Cardiac muscle cell (in vitro differentiated cells and primary cell): Measurements from ENCODE around the gene RND1. TPM values are rescaled to one million over a fixed set of nuclear protein-coding genes. Genes with fewer than 3 reads are reported as not detected.
"Not testable (repeated sequence)": the region's sequence is repeated elsewhere in the genome, so short reads cannot be mapped to it uniquely, and the experiment has no call there.

Source experiments
- DNase-seq, 2 donors: peaks; one replicate each; pipeline versions ENCODE4 v3.0.0 to v3.0.0-alpha.2; 2010 to 2017; ENCODE audit warnings: low read depth in 1 of 2, low spot score in 1 of 2
- H3K27ac ChIP-seq: fragments of 200-600 bp; sonication (generic); 2 replicates; pipeline ENCODE4 v1.5.1; 2016
- H3K27me3 ChIP-seq: fragments of 200-600 bp; sonication (generic); 2 replicates; pipeline ENCODE4 v1.6.0; 2016; ENCODE audit warnings: control low read depth
- H3K36me3 ChIP-seq: fragments of 200-600 bp; sonication (generic); 2 replicates; pipeline ENCODE4 v1.5.1; 2016; ENCODE audit warnings: control low read depth
- H3K4me1 ChIP-seq: fragments of 200-600 bp; sonication (generic); 2 replicates; pipeline ENCODE4 v1.8.1; 2017; ENCODE audit warnings: low read depth, mild to moderate bottlenecking, mixed run types
- H3K4me3 ChIP-seq: fragments of 200-600 bp; sonication (generic); 2 replicates; pipeline ENCODE4 v1.5.1; 2016; ENCODE audit warnings: mild to moderate bottlenecking
- H3K9me3 ChIP-seq: fragments of 200-600 bp; sonication (generic); 2 replicates; pipeline ENCODE4 v1.5.1; 2017; ENCODE audit warnings: low read depth, mild to moderate bottlenecking, control low read depth
- polyA plus RNA-seq: library from polyadenylated mRNA; unstranded; fragments of >200 nt; fragmentation: Nextera tagmentation; extraction: Ambion mirVana; gene quantifications from 2 replicates; pipeline ENCODE4 v1.2.1, GENCODE V29; 2016
- total RNA-seq: library from RNA; depleted of rRNA; stranded (reverse); fragments of >200 nt; gene quantifications from 2 replicates; pipeline ENCODE4 v1.2.3, GENCODE V29; 2016
- TF ChIP-seq, protein P1 (sequence below): IDR thresholded peaks from 2 replicates; pipeline ENCODE4 v1.5.1; 2012; ENCODE audit warnings: low read depth, mild to moderate bottlenecking, low read length

The RND1 gene
- total and polyA plus RNA-seq, 2 experiments from 2014 or later = 2.9 to 7.2 TPM

DNA sequence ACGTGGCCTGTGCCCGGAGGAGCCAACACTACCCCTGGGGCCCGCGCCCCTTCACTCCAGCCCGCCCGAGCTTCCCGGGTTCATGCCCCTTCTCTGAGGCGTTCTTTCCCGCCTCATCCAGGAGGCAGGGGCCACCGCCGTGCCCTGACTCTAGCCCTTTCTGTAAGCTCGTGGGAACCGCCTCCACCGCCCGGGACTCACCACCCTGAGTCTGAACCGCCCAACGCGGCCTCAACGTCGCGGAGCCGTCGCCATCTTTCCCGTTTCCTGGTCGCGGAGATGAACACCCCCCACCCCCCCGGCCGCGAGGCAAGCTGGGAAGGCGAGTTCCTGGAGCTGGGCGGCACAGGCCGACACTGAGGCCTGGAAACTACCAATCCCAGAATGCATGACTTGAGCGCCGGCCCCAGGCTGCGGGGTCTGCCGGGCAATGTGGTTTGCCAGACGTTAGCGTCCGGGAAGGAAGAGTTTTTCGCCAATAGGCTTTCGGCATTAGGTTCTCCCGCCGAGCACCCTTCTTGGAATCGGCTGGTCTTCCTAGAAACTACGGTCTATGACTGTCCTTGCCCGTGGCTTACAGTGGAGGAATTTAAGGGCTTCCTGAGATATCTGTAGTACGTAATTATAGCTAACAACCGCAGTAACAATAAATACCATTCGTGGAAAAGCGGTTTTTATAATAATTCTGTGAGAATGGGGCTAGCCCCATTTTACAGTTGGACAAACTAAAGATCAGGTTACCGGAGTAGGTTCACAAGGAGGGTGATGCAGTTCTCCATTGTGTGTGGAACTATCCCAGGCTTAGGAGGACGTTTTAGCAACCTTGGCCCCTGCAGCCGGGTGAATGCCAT, 13.6 kb downstream of the RND1 start, which contains the start of gene DDX23:
DDX23 (minus strand) TSS at position 281 of the 851 bp plus-strand sequence. CDS start 6,381 bp downstream, outside the sequence.
- Histone ChIP-seq H3K4me1 (peaks cover 10% of the 10 kb centered on the region), H3K27me3 (no peaks in the 10 kb centered on the region), H3K4me3 (peak within 1 kb of the TSS; percentile 71), H3K9me3 (no peaks in the 10 kb centered on the region), H3K36me3 (no peaks in the 10 kb centered on the region), H3K27ac (peak within 1 kb of the TSS; percentile 78)
- TF ChIP-seq, protein P1, sequence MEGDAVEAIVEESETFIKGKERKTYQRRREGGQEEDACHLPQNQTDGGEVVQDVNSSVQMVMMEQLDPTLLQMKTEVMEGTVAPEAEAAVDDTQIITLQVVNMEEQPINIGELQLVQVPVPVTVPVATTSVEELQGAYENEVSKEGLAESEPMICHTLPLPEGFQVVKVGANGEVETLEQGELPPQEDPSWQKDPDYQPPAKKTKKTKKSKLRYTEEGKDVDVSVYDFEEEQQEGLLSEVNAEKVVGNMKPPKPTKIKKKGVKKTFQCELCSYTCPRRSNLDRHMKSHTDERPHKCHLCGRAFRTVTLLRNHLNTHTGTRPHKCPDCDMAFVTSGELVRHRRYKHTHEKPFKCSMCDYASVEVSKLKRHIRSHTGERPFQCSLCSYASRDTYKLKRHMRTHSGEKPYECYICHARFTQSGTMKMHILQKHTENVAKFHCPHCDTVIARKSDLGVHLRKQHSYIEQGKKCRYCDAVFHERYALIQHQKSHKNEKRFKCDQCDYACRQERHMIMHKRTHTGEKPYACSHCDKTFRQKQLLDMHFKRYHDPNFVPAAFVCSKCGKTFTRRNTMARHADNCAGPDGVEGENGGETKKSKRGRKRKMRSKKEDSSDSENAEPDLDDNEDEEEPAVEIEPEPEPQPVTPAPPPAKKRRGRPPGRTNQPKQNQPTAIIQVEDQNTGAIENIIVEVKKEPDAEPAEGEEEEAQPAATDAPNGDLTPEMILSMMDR = no peak
- peak; percentile 97 to 98 for DNase-seq

DNA sequence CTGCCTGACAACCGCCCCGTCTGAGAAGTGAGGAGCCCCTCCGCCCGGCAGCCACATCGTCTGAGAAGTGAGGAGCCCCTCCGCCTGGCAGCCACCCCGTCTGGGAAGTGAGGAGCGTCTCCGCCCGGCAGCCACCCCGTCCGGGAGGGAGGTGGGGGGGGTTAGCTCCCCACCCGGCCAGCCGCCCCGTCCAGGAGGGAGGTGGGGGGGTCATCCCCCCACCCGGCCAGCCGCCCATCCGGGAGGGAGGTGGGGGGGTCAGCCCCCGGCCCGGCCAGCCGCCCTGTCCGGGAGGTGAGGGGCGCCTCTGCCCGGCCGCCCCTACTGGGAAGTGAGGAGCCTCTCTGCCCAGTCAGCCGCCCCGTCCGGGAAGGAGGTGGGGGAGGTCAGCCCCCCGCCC, 23.6 kb downstream of the RND1 start:
- peaks cover 47% of the 10 kb centered on the region for H3K36me3 ChIP-seq
- not testable (repeated sequence) for H3K27ac ChIP-seq

DNA sequence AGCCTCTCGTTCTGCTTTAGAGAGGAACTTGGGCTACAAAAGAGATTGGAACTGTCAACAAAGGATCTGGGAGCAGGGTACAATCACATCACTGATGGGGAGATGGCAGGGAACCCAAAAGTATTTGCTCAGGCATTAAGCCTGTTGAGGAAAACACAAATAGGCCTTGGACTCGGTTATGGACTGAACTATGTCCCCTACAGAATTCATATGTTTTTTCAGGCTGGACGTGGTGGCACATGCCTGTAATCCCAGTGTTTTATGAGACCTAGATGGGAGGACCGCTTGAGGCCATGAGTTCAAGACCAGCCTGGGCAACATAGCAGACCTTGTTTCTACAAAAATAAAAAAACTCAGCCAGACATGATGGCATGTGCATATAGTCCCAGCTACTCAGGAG, 27.6 kb downstream of the RND1 start:
- peaks cover 67% of the 10 kb centered on the region for H3K36me3 ChIP-seq
- no peak overlapping the region for H3K4me3 ChIP-seq
- DNase-seq = no peak
- TF ChIP-seq, protein P1 = no peak
- no peaks in the 10 kb centered on the region for H3K4me1 ChIP-seq
- H3K27ac ChIP-seq = no peak overlapping the region
- no peaks in the 10 kb centered on the region for H3K9me3 ChIP-seq
- no peaks in the 10 kb centered on the region for H3K27me3 ChIP-seq

More for the DNA sequence above, 23.6 kb downstream of the RND1 start:
- not testable (repeated sequence) for DNase-seq, H3K4me3 ChIP-seq, H3K9me3 ChIP-seq, H3K27me3 ChIP-seq, H3K4me1 ChIP-seq

DNA sequence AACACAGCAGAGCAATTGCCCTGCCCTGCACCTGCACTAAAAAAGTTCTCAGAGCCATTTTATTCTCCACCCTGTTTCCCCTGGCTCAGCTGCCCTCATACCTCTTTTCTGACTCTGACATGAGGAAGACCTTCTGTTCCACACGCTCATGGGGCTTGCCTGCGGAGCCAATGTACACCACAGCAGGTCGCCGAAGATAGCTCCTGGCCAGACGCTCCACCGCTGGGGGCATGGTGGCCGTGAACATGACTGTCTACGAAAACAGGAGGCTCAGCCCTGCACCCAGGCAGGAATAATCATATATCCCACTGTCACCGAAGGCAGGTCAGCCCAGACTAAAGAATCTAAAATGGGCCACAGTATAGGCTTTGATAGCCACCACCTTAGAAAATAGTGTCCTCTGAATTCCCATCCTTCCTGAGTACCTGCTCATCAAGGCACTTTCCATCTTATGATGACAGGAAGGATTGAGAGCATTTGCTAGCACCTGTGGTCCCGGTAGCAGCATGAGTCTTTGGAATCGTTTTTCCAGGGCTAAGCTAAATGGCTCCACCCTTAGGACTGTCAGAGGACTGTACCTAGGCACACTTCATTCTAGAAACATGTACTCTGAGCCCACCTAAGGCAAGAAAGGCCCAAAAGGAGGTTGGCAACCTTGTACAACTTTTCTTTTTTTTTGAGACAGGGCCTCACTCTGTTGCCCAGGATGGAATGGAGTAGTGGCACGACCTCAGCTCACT, 33.2 kb downstream of the RND1 start:
- Histone ChIP-seq H3K27me3 (no peaks in the 10 kb centered on the region), H3K4me1 (no peaks in the 10 kb centered on the region), H3K4me3 (no peak overlapping the region), H3K36me3 (peaks cover 76% of the 10 kb centered on the region), H3K27ac (no peak overlapping the region), H3K9me3 (no peaks in the 10 kb centered on the region)
- DNase-seq = no peak
- TF ChIP-seq, protein P1 = no peak

DNA sequence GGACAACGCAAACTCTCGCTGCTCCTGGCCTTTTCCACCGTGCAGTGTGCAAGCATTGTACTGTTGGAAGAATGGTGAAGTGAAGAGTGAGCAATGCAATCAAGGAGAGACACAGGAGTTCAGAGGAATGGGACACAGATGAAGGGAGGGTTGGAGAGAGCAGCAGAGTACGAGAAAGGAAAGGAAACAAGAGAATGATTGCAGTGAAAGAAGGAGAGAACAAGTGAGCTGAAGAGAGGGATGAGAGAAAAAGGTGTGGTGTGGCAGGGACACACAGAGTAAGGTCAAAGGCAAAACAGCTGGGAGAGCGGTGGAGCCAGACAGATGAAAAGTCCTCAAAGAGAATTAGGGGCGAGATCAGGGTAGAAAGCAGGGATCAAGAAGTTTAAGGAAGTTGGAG, 34.4 kb downstream of the RND1 start:
- H3K36me3 ChIP-seq = peaks cover 64% of the 10 kb centered on the region
- DNase-seq = no peak
- H3K27ac ChIP-seq = no peak overlapping the region
- no peaks in the 10 kb centered on the region for H3K27me3 ChIP-seq
- no peaks in the 10 kb centered on the region for H3K9me3 ChIP-seq
- TF ChIP-seq, protein P1 = no peak
- no peak overlapping the region for H3K4me3 ChIP-seq
- no peaks in the 10 kb centered on the region for H3K4me1 ChIP-seq
